ENCODE data around the gene CREB3L1. TPM values are rescaled to one million over a fixed set of nuclear protein-coding genes. Genes with fewer than 3 reads are reported as not detected.

The CREB3L1 gene
- total RNA-seq, 1 donor from 2014 or later: 81.6 TPM

GRCh38 chr11:46273511-46274205, 3.8 kb upstream of the CREB3L1 start:
- peak; percentile 82 for DNase-seq (ENCODE audit: low spot score)

GRCh38 chr11:46275964-46276641, 1.4 kb upstream of the CREB3L1 start:
- peak; percentile 87 for DNase-seq (ENCODE audit: low spot score)

- no peak for DNase-seq (ENCODE audit: low spot score)
Observed at GRCh38 chr11:46277313-46277621, 195 bp upstream of the CREB3L1 start.

GRCh38 chr11:46278387-46279125, 1.1 kb downstream of the CREB3L1 start:
- peak; percentile 56 for DNase-seq (ENCODE audit: low spot score)

GRCh38 chr11:46279126-46280099, 2.0 kb downstream of the CREB3L1 start:
- peak; percentile 65 for DNase-seq (ENCODE audit: low spot score)

- DNase-seq (ENCODE audit: low spot score): no peak
Observed at GRCh38 chr11:46280706-46281105, 3.2 kb downstream of the CREB3L1 start.

GRCh38 chr11:46281371-46281831, 3.9 kb downstream of the CREB3L1 start:
- DNase-seq (ENCODE audit: low spot score): no peak

- DNase-seq (ENCODE audit: low spot score): no peak
Observed at GRCh38 chr11:46285173-46285572, 7.7 kb downstream of the CREB3L1 start.

- no peak for DNase-seq (ENCODE audit: low spot score)
Observed at GRCh38 chr11:46285594-46286033, 8.2 kb downstream of the CREB3L1 start.

- DNase-seq (ENCODE audit: low spot score): no peak
Observed at GRCh38 chr11:46286789-46287188, 9.3 kb downstream of the CREB3L1 start.

- DNase-seq (ENCODE audit: low spot score): no peak
Observed at GRCh38 chr11:46288451-46288850, 11.0 kb downstream of the CREB3L1 start.

- DNase-seq (ENCODE audit: low spot score): no peak
Observed at GRCh38 chr11:46290011-46290410, 12.5 kb downstream of the CREB3L1 start.

- peak; percentile 92 for DNase-seq (ENCODE audit: low spot score)
Observed at GRCh38 chr11:46290598-46291309, 13.3 kb downstream of the CREB3L1 start.

- no peak for DNase-seq (ENCODE audit: low spot score)
Observed at GRCh38 chr11:46291441-46292150, 14.1 kb downstream of the CREB3L1 start.

GRCh38 chr11:46293066-46293465, 15.6 kb downstream of the CREB3L1 start:
- no peak for DNase-seq (ENCODE audit: low spot score)

- DNase-seq (ENCODE audit: low spot score): no peak
Observed at GRCh38 chr11:46293641-46294103, 16.2 kb downstream of the CREB3L1 start.

GRCh38 chr11:46294365-46295309, 17.2 kb downstream of the CREB3L1 start:
- no peak for DNase-seq (ENCODE audit: low spot score)

- no peak for DNase-seq (ENCODE audit: low spot score)
Observed at GRCh38 chr11:46295312-46296058, 18.0 kb downstream of the CREB3L1 start.

Measured in mucosa of gallbladder (tissue), 1 donor.